ENCODE results near the gene MLH1.

- TF ChIP-seq CTCF (IDR thresholded peaks at IDR 0.05) (no peak), RAD21 (conservative IDR thresholded peaks at IDR 0.05 in 1 of 2, IDR thresholded peaks at IDR 0.05 in 1 of 2) (no peak), MYC (IDR thresholded peaks at IDR 0.05; ENCODE audit: borderline replicate concordance, low read length) (no peak), POLR2A (IDR thresholded peaks at IDR 0.05; ENCODE audit: low read length) (no peak), ELK1 (IDR thresholded peaks at IDR 0.05; ENCODE audit: low read depth, low read length) (no peak), POLR2AphosphoS2 (conservative IDR thresholded peaks at IDR 0.05; ENCODE audit: low read length) (no peak), MAZ (IDR thresholded peaks at IDR 0.05; ENCODE audit: borderline replicate concordance, low read depth, low read length) (no peak), CBX2 (IDR thresholded peaks at IDR 0.05; ENCODE audit: borderline replicate concordance, low read depth) (no peak), USF2 (IDR thresholded peaks at IDR 0.05) (no peak)
Measured at GRCh38 chr3:37092484-37092883, 99.2 kb downstream of the MLH1 start.

Measured in A549 (cell line).